H9 (cell line): ENCODE measurements around the gene AOC1. TPM values are rescaled to one million over a fixed set of nuclear protein-coding genes. Genes with fewer than 3 reads are reported as not detected.

Experiments used
- DNase-seq: peaks from one replicate; pipeline ENCODE4 v3.0.0-alpha.2; 2017
- H2AFZ ChIP-seq: one replicate; pipeline ENCODE4 v1.6.1; 2013; ENCODE audit warnings: mild to moderate bottlenecking, low read length, control low read depth, moderate library complexity
- H2AK5ac ChIP-seq: 2 replicates; pipeline ENCODE4 v1.6.1; 2013; ENCODE audit warnings: low read length, control low read depth, mixed read lengths; ENCODE audit not compliant: insufficient read length
- H2BK120ac ChIP-seq: one replicate; pipeline ENCODE4 v1.6.1; 2013; ENCODE audit warnings: low read depth, mild to moderate bottlenecking, low read length, control low read depth, inconsistent platforms; ENCODE audit not compliant: poor library complexity, severe bottlenecking
- H2BK12ac ChIP-seq: 2 replicates; pipeline ENCODE4 v1.6.1; 2013; ENCODE audit warnings: low read length, control low read depth, mixed read lengths, low read depth; ENCODE audit not compliant: insufficient read length
- H2BK15ac ChIP-seq: 2 replicates; pipeline ENCODE4 v1.6.1; 2013; ENCODE audit warnings: low read depth, low read length, control low read depth
- H2BK20ac ChIP-seq: one replicate; pipeline ENCODE4 v1.6.1; 2013; ENCODE audit warnings: low read depth, mild to moderate bottlenecking, low read length, control low read depth, inconsistent platforms; ENCODE audit not compliant: poor library complexity, severe bottlenecking
- H2BK5ac ChIP-seq: 2 replicates; pipeline ENCODE4 v1.6.1; 2013; ENCODE audit warnings: low read length, control low read depth, mixed read lengths; ENCODE audit not compliant: insufficient read length
- H3K14ac ChIP-seq: 2 replicates; pipeline ENCODE4 v1.6.1; 2013; ENCODE audit warnings: low read length, control low read depth; ENCODE audit not compliant: insufficient read depth
- H3K18ac ChIP-seq: 2 replicates; pipeline ENCODE4 v1.6.1; 2013; ENCODE audit warnings: low read depth, mild to moderate bottlenecking, mixed read lengths, low read length, control low read depth; ENCODE audit not compliant: insufficient read length
- H3K23ac ChIP-seq: 2 replicates; pipeline ENCODE4 v1.6.1; 2013; ENCODE audit warnings: low read length, control low read depth, mixed read lengths, low read depth; ENCODE audit not compliant: insufficient read length
- H3K23me2 ChIP-seq: 2 replicates; pipeline ENCODE4 v1.6.1; 2013; ENCODE audit warnings: low read depth, mild to moderate bottlenecking, mixed read lengths, low read length, control low read depth; ENCODE audit not compliant: insufficient read length, poor library complexity, severe bottlenecking
- H3K27ac ChIP-seq: 2 replicates; pipeline ENCODE4 v1.5.1; 2013; ENCODE audit warnings: low read length, control low read depth, mixed read lengths, low read depth; ENCODE audit not compliant: insufficient read length
- H3K27me3 ChIP-seq: 2 replicates; pipeline ENCODE4 v1.6.1; 2013; ENCODE audit warnings: low read length, control low read depth, inconsistent platforms; ENCODE audit not compliant: insufficient read depth
- H3K4ac ChIP-seq: 2 replicates; pipeline ENCODE4 v1.6.1; 2013; ENCODE audit warnings: low read depth, mild to moderate bottlenecking, control low read depth, inconsistent platforms, low read length, moderate library complexity
- H3K4me1 ChIP-seq: 2 replicates; pipeline ENCODE4 v1.6.1; 2013; ENCODE audit warnings: low read length, control low read depth, inconsistent platforms; ENCODE audit not compliant: insufficient read depth
- H3K4me2 ChIP-seq: 2 replicates; pipeline ENCODE4 v1.6.1; 2013; ENCODE audit warnings: low read length, control low read depth, mixed read lengths; ENCODE audit not compliant: insufficient read length, insufficient read depth
- H3K56ac ChIP-seq: 2 replicates; pipeline ENCODE4 v1.6.1; 2013; ENCODE audit warnings: low read depth, mild to moderate bottlenecking, mixed read lengths, low read length, control low read depth; ENCODE audit not compliant: insufficient read length
- H3K79me1 ChIP-seq: 2 replicates; pipeline ENCODE4 v1.6.1; 2013; ENCODE audit warnings: low read depth, mild to moderate bottlenecking, moderate library complexity, low read length, control low read depth, inconsistent platforms; ENCODE audit not compliant: insufficient read depth, poor library complexity, severe bottlenecking
- H3K79me2 ChIP-seq: 2 replicates; pipeline ENCODE4 v1.6.1; 2013; ENCODE audit warnings: low read length, control low read depth, inconsistent platforms; ENCODE audit not compliant: insufficient read depth
- H3K9ac ChIP-seq: 2 replicates; pipeline ENCODE4 v1.6.1; 2013; ENCODE audit warnings: low read length, control low read depth, mixed read lengths; ENCODE audit not compliant: insufficient read length; ENCODE audit errors: extremely low read depth
- H3K9me3 ChIP-seq: one replicate; pipeline ENCODE4 v1.6.1; 2013; ENCODE audit warnings: low read depth, low read length, inconsistent platforms; ENCODE audit not compliant: control insufficient read depth
- H3T11ph ChIP-seq: one replicate; pipeline ENCODE4 v1.6.1; 2013; ENCODE audit warnings: mild to moderate bottlenecking, low read length, control low read depth, inconsistent platforms
- H4K20me1 ChIP-seq: one replicate; pipeline ENCODE4 v1.6.1; 2013; ENCODE audit not compliant: control insufficient read depth, insufficient read length, insufficient read depth
- H4K5ac ChIP-seq: 2 replicates; pipeline ENCODE4 v1.6.1; 2013; ENCODE audit warnings: low read depth, mild to moderate bottlenecking, mixed read lengths, low read length, control low read depth; ENCODE audit not compliant: insufficient read length
- H4K8ac ChIP-seq: replicated peaks from 2 replicates; pipeline ENCODE4 v1.6.1; 2013; ENCODE audit warnings: low read length, control low read depth, mixed read lengths, low read depth; ENCODE audit not compliant: insufficient read length
- H4K91ac ChIP-seq: 2 replicates; pipeline ENCODE4 v1.6.1; 2013; ENCODE audit warnings: low read depth, mild to moderate bottlenecking, moderate library complexity, mixed read lengths, low read length, control low read depth; ENCODE audit not compliant: insufficient read length
- H3K27ac Mint-ChIP-seq, 3 experiments: 2 replicates in 2 of 3; 3 replicates in 1 of 3; pipeline ENCODE4 v1.8.0; 2020 to 2021; ENCODE audit warnings: mixed read lengths in 3 of 3, mild to moderate bottlenecking in 1 of 3, moderate library complexity in 1 of 3
- H3K27me3 Mint-ChIP-seq: 2 replicates; pipeline ENCODE4 v1.8.0; 2021; ENCODE audit warnings: low read depth, mild to moderate bottlenecking, moderate library complexity, mixed read lengths
- H3K36me3 Mint-ChIP-seq, 3 experiments: 2 replicates in 2 of 3; 3 replicates in 1 of 3; pipeline ENCODE4 v1.8.0; 2020 to 2021; ENCODE audit warnings: low read depth in 3 of 3, mixed read lengths in 3 of 3; ENCODE audit not compliant: insufficient read depth in 1 of 3
- H3K4me1 Mint-ChIP-seq, 2 experiments: 2 replicates each; pipeline ENCODE4 v1.8.0; 2020; ENCODE audit warnings: mixed read lengths in 2 of 2
- H3K4me3 Mint-ChIP-seq, 2 experiments: 2 replicates in 1 of 2; 3 replicates in 1 of 2; pipeline ENCODE4 v1.8.0; 2020 to 2021; ENCODE audit warnings: mild to moderate bottlenecking in 2 of 2, mixed read lengths in 2 of 2, moderate library complexity in 1 of 2
- H3K9me3 Mint-ChIP-seq, 2 experiments: 2 replicates in 1 of 2; 3 replicates in 1 of 2; pipeline ENCODE4 v1.8.0; 2020; ENCODE audit warnings: mild to moderate bottlenecking in 2 of 2, mixed read lengths in 2 of 2, moderate library complexity in 1 of 2
- WGBS: extraction: QIAGEN DNeasy Blood & Tissue Kit; methylation state at CpG from one replicate; pipeline ENCODE4 v1.1.7; 2013; ENCODE audit warnings: missing lambda C conversion rate, low lambda C conversion rate, mixed read lengths; ENCODE audit not compliant: insufficient read length; ENCODE audit errors: extremely low coverage; 5-methylcytosine and 5-hydroxymethylcytosine counted together
- total RNA-seq: library from RNA; stranded (reverse); gene quantifications from 2 replicates; pipeline ENCODE4 v1.2.1, GENCODE V29; 2021
- TF ChIP-seq, protein P1 (sequence below): fragments of 200-600 bp; sonication (generic); conservative IDR thresholded peaks from 3 replicates; pipeline ENCODE4 v1.8.0; 2021; ENCODE audit warnings: antibody characterized with exemption, mild to moderate bottlenecking

Gene AOC1
- total RNA-seq, 1 experiment from 2014 or later: 0.28 TPM

DNA sequence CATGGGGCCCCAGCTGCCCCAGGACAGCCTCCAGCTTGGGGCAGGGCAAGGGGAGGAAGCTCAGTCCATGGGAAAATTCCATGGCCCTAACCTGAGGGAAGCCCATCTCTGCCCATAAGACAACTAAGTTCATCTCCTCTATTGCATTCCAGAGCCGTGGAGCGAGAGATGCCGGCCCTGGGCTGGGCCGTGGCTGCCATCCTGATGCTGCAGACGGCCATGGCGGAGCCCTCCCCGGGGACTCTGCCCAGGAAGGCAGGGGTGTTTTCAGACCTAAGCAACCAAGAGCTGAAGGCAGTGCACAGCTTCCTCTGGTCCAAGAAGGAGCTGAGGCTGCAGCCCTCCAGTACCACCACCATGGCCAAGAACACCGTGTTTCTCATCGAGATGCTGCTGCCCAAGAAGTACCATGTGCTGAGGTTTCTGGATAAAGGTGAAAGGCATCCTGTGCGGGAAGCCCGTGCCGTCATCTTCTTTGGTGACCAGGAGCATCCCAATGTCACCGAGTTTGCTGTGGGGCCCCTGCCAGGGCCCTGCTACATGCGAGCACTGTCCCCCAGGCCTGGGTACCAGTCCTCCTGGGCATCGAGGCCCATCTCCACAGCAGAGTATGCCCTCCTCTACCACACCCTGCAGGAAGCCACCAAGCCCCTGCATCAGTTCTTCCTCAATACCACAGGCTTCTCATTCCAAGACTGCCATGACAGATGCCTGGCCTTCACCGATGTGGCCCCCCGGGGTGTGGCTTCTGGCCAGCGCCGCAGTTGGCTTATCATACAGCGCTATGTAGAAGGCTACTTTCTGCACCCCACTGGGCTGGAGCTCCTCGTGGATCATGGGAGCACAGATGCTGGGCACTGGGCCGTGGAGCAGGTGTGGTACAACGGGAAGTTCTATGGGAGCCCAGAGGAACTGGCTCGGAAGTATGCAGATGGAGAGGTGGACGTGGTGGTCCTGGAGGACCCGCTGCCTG is 4.3 kb downstream of the AOC1 start:
- H3K14ac ChIP-seq: no peak overlapping the region
- H3K9me3 ChIP-seq: no peaks in the 10 kb centered on the region
- no peaks in the 10 kb centered on the region for H3K79me2 ChIP-seq
- no peak overlapping the region for H3K4me2 ChIP-seq
- no peaks in the 10 kb centered on the region for H3K4me1 ChIP-seq
- Mint-ChIP-seq H3K27ac (no peak overlapping the region; a peak in 1 of 7 replicates), H3K4me3 (no peak overlapping the region), H3K9me3 (no peaks in the 10 kb centered on the region), H3K36me3 (no peaks in the 10 kb centered on the region), H3K27me3 (peaks cover 14% of the 10 kb centered on the region), H3K4me1 (peaks cover 10 to 30% of the 10 kb centered on the region in 2 experiments)
- H2BK120ac ChIP-seq: no peak overlapping the region
- DNase-seq: peak; percentile 18
- H2BK12ac ChIP-seq: no peak overlapping the region
- H3K9ac ChIP-seq: no peak overlapping the region
- no peak overlapping the region for H3K23ac ChIP-seq
- H4K20me1 ChIP-seq: no peaks in the 10 kb centered on the region
- no peak overlapping the region for H2AFZ ChIP-seq
- H3K56ac ChIP-seq: no peak overlapping the region
- WGBS: no CpG with 5 or more reads among the region's 26 CpGs
- H3K27ac ChIP-seq: no peak overlapping the region
- H3K23me2 ChIP-seq: no peaks in the 10 kb centered on the region
- no peaks in the 10 kb centered on the region for H3K27me3 ChIP-seq
- H4K8ac ChIP-seq: no peak overlapping the region
- no peak overlapping the region for H2BK5ac ChIP-seq
- H2BK15ac ChIP-seq: no peak overlapping the region
- H4K5ac ChIP-seq: no peak overlapping the region
- H2AK5ac ChIP-seq: no peak overlapping the region
- H3K18ac ChIP-seq: no peak overlapping the region
- no peak overlapping the region for H4K91ac ChIP-seq
- H2BK20ac ChIP-seq: no peak overlapping the region
- TF ChIP-seq, protein P1, sequence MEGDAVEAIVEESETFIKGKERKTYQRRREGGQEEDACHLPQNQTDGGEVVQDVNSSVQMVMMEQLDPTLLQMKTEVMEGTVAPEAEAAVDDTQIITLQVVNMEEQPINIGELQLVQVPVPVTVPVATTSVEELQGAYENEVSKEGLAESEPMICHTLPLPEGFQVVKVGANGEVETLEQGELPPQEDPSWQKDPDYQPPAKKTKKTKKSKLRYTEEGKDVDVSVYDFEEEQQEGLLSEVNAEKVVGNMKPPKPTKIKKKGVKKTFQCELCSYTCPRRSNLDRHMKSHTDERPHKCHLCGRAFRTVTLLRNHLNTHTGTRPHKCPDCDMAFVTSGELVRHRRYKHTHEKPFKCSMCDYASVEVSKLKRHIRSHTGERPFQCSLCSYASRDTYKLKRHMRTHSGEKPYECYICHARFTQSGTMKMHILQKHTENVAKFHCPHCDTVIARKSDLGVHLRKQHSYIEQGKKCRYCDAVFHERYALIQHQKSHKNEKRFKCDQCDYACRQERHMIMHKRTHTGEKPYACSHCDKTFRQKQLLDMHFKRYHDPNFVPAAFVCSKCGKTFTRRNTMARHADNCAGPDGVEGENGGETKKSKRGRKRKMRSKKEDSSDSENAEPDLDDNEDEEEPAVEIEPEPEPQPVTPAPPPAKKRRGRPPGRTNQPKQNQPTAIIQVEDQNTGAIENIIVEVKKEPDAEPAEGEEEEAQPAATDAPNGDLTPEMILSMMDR: no peak
- no peak overlapping the region for H3K4ac ChIP-seq
- H3T11ph ChIP-seq: no peak overlapping the region
- H3K79me1 ChIP-seq: no peaks in the 10 kb centered on the region
